ENCODE data around the gene MEGF8.

Gene MEGF8

DNA sequence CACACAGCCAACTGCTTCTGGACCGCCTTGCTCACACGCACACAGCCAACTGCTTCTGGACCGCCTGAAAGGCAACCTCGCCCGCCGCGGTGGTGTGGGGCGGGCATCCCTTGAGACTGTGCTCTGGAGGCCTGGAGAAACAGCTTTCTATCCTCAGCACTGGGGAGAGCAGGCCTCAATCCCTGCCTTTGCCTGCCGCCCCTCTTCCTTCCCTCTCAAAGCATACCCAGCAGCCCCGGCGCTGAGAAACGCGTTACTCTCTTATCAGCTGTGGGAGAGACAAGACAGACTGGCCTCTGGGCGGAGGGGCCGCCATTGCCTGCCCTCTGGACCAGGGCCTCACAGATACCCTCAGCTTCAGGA, 98.9 kb downstream of the MEGF8 start:
- H3K4me3 ChIP-seq (ENCODE audit: control insufficient read depth, low read depth, low read length): peak overlapping the region; percentile 56; the same call in 1 of the 2 replicates
- DNase-seq (ENCODE audit: low read depth): no peak
- TF ChIP-seq, protein P1, sequence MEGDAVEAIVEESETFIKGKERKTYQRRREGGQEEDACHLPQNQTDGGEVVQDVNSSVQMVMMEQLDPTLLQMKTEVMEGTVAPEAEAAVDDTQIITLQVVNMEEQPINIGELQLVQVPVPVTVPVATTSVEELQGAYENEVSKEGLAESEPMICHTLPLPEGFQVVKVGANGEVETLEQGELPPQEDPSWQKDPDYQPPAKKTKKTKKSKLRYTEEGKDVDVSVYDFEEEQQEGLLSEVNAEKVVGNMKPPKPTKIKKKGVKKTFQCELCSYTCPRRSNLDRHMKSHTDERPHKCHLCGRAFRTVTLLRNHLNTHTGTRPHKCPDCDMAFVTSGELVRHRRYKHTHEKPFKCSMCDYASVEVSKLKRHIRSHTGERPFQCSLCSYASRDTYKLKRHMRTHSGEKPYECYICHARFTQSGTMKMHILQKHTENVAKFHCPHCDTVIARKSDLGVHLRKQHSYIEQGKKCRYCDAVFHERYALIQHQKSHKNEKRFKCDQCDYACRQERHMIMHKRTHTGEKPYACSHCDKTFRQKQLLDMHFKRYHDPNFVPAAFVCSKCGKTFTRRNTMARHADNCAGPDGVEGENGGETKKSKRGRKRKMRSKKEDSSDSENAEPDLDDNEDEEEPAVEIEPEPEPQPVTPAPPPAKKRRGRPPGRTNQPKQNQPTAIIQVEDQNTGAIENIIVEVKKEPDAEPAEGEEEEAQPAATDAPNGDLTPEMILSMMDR (IDR thresholded peaks at IDR 0.05; ENCODE audit: control insufficient read depth, insufficient read depth, low read depth, low read length, missing control alignments): no peak

DNA sequence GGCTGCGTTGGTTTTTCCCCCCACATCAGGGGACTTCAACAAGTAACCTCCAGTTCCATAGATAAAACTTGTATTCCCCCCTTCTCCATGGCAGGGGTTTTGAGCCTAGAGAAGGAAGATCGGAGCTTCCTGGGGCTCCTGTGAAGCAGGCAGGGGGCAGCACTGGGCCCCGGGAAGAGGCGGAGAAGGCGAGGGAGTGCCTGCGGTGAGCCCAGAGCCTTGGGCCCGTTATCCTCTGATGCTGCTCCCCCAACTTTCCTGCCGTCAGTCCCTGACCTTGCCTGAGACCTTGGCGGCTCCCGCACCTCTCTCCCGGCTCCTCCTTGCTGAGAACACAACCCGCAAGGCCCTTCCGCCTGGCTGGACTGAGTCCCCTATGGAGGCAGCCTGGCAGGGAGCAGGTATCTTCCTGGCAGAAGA, 99.3 kb downstream of the MEGF8 start:
- no peak overlapping the region for H3K4me3 ChIP-seq (ENCODE audit: control insufficient read depth, low read depth, low read length)
- DNase-seq (ENCODE audit: low read depth): no peak
- TF ChIP-seq, protein P1 (IDR thresholded peaks at IDR 0.05; ENCODE audit: control insufficient read depth, insufficient read depth, low read depth, low read length, missing control alignments): peak; percentile 9

DNA sequence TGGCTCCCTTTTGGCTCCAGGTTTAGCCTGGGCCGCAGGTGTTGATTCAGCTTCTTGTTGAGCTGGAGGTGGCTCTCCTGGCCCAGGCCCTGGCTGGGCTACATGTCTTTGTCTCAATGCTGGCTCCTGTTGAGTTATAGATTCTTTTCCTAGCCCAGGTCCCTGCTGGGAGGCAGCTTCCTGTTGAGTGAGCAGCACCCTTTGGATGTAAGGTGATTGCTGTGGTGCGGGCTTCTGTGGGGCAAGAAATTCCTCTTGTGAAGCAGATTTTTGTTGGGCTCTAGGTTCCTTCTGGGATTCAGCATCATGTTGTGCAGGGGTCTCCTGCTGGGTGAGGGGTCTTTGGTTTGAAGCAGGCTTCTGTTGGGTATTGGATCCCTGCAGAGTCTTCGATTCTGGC, 101.2 kb downstream of the MEGF8 start:
- DNase-seq (ENCODE audit: low read depth): no peak
- TF ChIP-seq, protein P1 (IDR thresholded peaks at IDR 0.05; ENCODE audit: control insufficient read depth, insufficient read depth, low read depth, low read length, missing control alignments): no peak
- H3K4me3 ChIP-seq (ENCODE audit: control insufficient read depth, low read depth, low read length): no peak overlapping the region

DNA sequence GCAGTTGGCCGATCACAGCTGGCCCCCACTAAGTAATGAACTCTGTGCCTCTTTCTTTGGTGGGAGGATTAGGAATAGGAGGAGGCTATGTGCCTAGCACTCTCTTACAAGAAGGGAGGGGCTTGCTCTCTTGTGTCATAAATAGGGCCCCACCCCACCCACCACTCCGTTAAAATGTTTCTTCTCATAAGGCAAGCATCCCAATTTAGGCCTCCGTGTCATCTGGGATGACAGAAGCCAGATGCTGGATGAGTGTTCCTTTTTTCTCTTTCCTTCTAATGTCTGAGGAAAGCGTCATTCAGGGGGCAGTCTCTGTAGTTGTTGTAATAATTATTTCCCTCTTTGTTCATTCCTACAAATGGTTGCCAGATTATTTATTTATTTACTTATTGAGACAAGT, 101.9 kb downstream of the MEGF8 start, which contains the start of gene LIPE:
LIPE (minus strand) TSS at position 76 of the 400 bp plus-strand sequence. CDS start 239 bp downstream, outside the sequence.
- H3K4me3 ChIP-seq (ENCODE audit: control insufficient read depth, low read depth, low read length): no peak within 1 kb of the TSS
- no peak for DNase-seq (ENCODE audit: low read depth)
- TF ChIP-seq, protein P1 (IDR thresholded peaks at IDR 0.05; ENCODE audit: control insufficient read depth, insufficient read depth, low read depth, low read length, missing control alignments): no peak
